ENCODE data around the gene EPC2. TPM values are rescaled to one million over a fixed set of nuclear protein-coding genes. Genes with fewer than 3 reads are reported as not detected.
"Not testable (repeated sequence)": the region's sequence is repeated elsewhere in the genome, so short reads cannot be mapped to it uniquely, and the experiment has no call there.

The EPC2 gene
- total and polyA plus RNA-seq, 2 experiments from 2014 or later: 6.3 to 27.0 TPM

DNA sequence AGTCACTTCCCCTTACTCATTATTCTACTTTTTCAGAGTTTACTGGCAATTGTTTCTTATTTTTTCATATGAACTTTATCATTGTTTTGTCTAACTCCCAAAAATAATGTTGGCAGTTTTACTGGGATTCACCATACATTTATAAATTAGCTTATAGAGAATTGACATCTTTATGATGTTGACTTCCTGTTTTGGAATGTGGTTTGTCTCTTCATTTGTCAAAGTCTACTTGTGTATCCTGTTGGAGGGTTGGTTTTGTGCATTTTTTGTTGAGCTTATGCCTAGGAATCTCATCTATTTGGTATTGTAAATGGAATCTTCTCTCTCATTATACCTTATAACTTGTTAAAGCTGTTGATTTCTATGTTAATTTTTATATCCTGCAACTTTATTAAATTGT lies 16.4 kb downstream of the EPC2 start:
- Histone ChIP-seq H3K4me1 (ENCODE audit: insufficient read depth) (peaks cover 21% of the 10 kb centered on the region), H3F3A (replicated peaks; ENCODE audit: low read depth) (no peaks in the 10 kb centered on the region), H3K9me2 (ENCODE audit: insufficient read depth) (no peaks in the 10 kb centered on the region), H2AFZ (no peak overlapping the region), H3K4me3 (no peak overlapping the region), H3K27ac (ENCODE audit: low read depth) (no peak overlapping the region), H3K36me3 (ENCODE audit: insufficient read depth) (no peaks in the 10 kb centered on the region), H4K20me1 (replicated peaks; ENCODE audit: insufficient read depth) (peaks cover 18% of the 10 kb centered on the region), H3K4me2 (no peak overlapping the region), H3K79me2 (replicated peaks; ENCODE audit: insufficient read depth) (peaks cover 100% of the 10 kb centered on the region), H3K27me3 (ENCODE audit: insufficient read depth) (no peaks in the 10 kb centered on the region)
- Mint-ChIP-seq H3K4me3 (no peak overlapping the region), H3K9me3 (no peaks in the 10 kb centered on the region), H3K27ac (no peak overlapping the region), H3K27me3 (ENCODE audit: insufficient read depth, low read depth, poor library complexity) (peaks cover 2% of the 10 kb centered on the region), H3K36me3 (ENCODE audit: low read depth) (peaks cover 10% of the 10 kb centered on the region; the same call in 2 of the 3 replicates), H3K4me1 (peaks cover 38% of the 10 kb centered on the region)
- DNase-seq (ENCODE audit: low spot score): no peak
- ATAC-seq: no peak
- TF ChIP-seq, protein P1, sequence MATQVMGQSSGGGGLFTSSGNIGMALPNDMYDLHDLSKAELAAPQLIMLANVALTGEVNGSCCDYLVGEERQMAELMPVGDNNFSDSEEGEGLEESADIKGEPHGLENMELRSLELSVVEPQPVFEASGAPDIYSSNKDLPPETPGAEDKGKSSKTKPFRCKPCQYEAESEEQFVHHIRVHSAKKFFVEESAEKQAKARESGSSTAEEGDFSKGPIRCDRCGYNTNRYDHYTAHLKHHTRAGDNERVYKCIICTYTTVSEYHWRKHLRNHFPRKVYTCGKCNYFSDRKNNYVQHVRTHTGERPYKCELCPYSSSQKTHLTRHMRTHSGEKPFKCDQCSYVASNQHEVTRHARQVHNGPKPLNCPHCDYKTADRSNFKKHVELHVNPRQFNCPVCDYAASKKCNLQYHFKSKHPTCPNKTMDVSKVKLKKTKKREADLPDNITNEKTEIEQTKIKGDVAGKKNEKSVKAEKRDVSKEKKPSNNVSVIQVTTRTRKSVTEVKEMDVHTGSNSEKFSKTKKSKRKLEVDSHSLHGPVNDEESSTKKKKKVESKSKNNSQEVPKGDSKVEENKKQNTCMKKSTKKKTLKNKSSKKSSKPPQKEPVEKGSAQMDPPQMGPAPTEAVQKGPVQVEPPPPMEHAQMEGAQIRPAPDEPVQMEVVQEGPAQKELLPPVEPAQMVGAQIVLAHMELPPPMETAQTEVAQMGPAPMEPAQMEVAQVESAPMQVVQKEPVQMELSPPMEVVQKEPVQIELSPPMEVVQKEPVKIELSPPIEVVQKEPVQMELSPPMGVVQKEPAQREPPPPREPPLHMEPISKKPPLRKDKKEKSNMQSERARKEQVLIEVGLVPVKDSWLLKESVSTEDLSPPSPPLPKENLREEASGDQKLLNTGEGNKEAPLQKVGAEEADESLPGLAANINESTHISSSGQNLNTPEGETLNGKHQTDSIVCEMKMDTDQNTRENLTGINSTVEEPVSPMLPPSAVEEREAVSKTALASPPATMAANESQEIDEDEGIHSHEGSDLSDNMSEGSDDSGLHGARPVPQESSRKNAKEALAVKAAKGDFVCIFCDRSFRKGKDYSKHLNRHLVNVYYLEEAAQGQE (IDR thresholded peaks at IDR 0.05; ENCODE audit: unreplicated experiment): no peak
- TF ChIP-seq, protein P2, sequence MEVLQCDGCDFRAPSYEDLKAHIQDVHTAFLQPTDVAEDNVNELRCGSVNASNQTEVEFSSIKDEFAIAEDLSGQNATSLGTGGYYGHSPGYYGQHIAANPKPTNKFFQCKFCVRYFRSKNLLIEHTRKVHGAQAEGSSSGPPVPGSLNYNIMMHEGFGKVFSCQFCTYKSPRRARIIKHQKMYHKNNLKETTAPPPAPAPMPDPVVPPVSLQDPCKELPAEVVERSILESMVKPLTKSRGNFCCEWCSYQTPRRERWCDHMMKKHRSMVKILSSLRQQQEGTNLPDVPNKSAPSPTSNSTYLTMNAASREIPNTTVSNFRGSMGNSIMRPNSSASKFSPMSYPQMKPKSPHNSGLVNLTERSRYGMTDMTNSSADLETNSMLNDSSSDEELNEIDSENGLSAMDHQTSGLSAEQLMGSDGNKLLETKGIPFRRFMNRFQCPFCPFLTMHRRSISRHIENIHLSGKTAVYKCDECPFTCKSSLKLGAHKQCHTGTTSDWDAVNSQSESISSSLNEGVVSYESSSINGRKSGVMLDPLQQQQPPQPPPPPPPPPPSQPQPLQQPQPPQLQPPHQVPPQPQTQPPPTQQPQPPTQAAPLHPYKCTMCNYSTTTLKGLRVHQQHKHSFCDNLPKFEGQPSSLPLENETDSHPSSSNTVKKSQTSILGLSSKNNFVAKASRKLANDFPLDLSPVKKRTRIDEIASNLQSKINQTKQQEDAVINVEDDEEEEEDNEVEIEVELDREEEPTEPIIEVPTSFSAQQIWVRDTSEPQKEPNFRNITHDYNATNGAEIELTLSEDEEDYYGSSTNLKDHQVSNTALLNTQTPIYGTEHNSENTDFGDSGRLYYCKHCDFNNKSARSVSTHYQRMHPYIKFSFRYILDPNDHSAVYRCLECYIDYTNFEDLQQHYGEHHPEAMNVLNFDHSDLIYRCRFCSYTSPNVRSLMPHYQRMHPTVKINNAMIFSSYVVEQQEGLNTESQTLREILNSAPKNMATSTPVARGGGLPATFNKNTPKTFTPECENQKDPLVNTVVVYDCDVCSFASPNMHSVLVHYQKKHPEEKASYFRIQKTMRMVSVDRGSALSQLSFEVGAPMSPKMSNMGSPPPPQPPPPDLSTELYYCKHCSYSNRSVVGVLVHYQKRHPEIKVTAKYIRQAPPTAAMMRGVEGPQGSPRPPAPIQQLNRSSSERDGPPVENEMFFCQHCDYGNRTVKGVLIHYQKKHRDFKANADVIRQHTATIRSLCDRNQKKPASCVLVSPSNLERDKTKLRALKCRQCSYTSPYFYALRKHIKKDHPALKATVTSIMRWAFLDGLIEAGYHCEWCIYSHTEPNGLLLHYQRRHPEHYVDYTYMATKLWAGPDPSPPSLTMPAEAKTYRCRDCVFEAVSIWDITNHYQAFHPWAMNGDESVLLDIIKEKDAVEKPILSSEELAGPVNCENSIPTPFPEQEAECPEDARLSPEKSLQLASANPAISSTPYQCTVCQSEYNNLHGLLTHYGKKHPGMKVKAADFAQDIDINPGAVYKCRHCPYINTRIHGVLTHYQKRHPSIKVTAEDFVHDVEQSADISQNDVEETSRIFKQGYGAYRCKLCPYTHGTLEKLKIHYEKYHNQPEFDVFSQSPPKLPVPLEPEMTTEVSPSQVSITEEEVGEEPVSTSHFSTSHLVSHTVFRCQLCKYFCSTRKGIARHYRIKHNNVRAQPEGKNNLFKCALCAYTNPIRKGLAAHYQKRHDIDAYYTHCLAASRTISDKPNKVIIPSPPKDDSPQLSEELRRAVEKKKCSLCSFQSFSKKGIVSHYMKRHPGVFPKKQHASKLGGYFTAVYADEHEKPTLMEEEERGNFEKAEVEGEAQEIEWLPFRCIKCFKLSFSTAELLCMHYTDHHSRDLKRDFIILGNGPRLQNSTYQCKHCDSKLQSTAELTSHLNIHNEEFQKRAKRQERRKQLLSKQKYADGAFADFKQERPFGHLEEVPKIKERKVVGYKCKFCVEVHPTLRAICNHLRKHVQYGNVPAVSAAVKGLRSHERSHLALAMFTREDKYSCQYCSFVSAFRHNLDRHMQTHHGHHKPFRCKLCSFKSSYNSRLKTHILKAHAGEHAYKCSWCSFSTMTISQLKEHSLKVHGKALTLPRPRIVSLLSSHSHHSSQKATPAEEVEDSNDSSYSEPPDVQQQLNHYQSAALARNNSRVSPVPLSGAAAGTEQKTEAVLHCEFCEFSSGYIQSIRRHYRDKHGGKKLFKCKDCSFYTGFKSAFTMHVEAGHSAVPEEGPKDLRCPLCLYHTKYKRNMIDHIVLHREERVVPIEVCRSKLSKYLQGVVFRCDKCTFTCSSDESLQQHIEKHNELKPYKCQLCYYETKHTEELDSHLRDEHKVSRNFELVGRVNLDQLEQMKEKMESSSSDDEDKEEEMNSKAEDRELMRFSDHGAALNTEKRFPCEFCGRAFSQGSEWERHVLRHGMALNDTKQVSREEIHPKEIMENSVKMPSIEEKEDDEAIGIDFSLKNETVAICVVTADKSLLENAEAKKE (CRISPR knock-in tag; IDR thresholded peaks at IDR 0.05): no peak
- TF ChIP-seq EZH2phosphoT487 (IDR thresholded peaks at IDR 0.05; ENCODE audit: unreplicated experiment): no peak
- no peak for TF ChIP-seq ZNF331 (CRISPR knock-in tag; IDR thresholded peaks at IDR 0.05; ENCODE audit: low read depth)
- TF ChIP-seq, protein P3, sequence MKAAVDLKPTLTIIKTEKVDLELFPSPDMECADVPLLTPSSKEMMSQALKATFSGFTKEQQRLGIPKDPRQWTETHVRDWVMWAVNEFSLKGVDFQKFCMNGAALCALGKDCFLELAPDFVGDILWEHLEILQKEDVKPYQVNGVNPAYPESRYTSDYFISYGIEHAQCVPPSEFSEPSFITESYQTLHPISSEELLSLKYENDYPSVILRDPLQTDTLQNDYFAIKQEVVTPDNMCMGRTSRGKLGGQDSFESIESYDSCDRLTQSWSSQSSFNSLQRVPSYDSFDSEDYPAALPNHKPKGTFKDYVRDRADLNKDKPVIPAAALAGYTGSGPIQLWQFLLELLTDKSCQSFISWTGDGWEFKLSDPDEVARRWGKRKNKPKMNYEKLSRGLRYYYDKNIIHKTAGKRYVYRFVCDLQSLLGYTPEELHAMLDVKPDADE (IDR thresholded peaks at IDR 0.05): no peak
- no peak for TF ChIP-seq NANOG (IDR thresholded peaks at IDR 0.05; ENCODE audit: borderline replicate concordance)

DNA sequence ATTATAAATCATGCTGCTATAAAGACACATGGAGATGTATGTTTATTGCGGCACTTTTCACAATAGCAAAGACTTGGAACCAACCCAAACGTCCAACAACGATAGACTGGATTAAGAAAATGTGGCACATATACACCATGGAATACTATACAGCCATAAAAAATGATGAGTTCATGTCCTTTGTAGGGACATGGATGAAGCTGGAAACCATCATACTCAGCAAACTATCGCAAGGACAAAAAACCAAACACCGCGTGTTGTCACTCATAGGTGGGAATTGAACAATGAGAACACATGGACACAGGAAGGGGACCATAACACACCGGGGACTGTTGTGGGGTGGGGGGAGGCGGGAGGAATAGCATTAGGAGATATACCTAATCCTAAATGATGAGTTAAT lies 17.8 kb downstream of the EPC2 start:
- H3K36me3 Mint-ChIP-seq (ENCODE audit: low read depth); H3K9me2 ChIP-seq (ENCODE audit: insufficient read depth); H3K4me3 Mint-ChIP-seq; H3K27ac Mint-ChIP-seq; H3K36me3 ChIP-seq (ENCODE audit: insufficient read depth); ATAC-seq; H3K27me3 Mint-ChIP-seq (ENCODE audit: insufficient read depth, low read depth, poor library complexity); DNase-seq (ENCODE audit: low spot score); H3K27me3 ChIP-seq (ENCODE audit: insufficient read depth); H3K4me3 ChIP-seq; H2AFZ ChIP-seq; H3K9me3 Mint-ChIP-seq; H3K27ac ChIP-seq (ENCODE audit: low read depth); H3K4me2 ChIP-seq; H4K20me1 ChIP-seq (replicated peaks; ENCODE audit: insufficient read depth); H3F3A ChIP-seq (replicated peaks; ENCODE audit: low read depth): not testable (repeated sequence)
- peaks cover 19% of the 10 kb centered on the region for H3K4me1 ChIP-seq (ENCODE audit: insufficient read depth)
- peaks cover 100% of the 10 kb centered on the region for H3K79me2 ChIP-seq (replicated peaks; ENCODE audit: insufficient read depth)
- peaks cover 36% of the 10 kb centered on the region for H3K4me1 Mint-ChIP-seq

Data from GM23338 (cell line).